GM23338 (cell line): Measurements from ENCODE around the gene ZCCHC2. TPM values are rescaled to one million over a fixed set of nuclear protein-coding genes. Genes with fewer than 3 reads are reported as not detected.

Experiments used
- ATAC-seq: fragments of 200-7000 bp; cut with Tn5 transposase; 3 replicates; pipeline ENCODE4 v1.9.1; 2020
- DNase-seq: peaks from one replicate; pipeline ENCODE4 v3.0.0-alpha.2; 2015; ENCODE audit warnings: low spot score
- H2AFZ ChIP-seq: fragments of 200-600 bp; sonication (generic); 2 replicates; pipeline ENCODE4 v1.8.0; 2016; ENCODE audit warnings: antibody characterized with exemption, mild to moderate bottlenecking, moderate library complexity
- H3F3A ChIP-seq: fragments of 200-600 bp; sonication (generic); replicated peaks from 2 replicates; pipeline ENCODE4 v1.8.0; 2017; ENCODE audit warnings: antibody characterized with exemption, mixed run types, low read depth
- H3K27ac ChIP-seq: fragments of 200-600 bp; sonication (generic); 2 replicates; pipeline ENCODE4 v1.6.1; 2016; ENCODE audit warnings: low read depth
- H3K27me3 ChIP-seq: fragments of 200-600 bp; sonication (generic); 2 replicates; pipeline ENCODE4 v1.8.0; 2016; ENCODE audit warnings: mild to moderate bottlenecking, mixed run types, moderate library complexity; ENCODE audit not compliant: insufficient read depth
- H3K36me3 ChIP-seq: fragments of 200-600 bp; sonication (generic); 2 replicates; pipeline ENCODE4 v1.8.0; 2016; ENCODE audit warnings: mild to moderate bottlenecking; ENCODE audit not compliant: insufficient read depth
- H3K4me1 ChIP-seq: fragments of 200-600 bp; sonication (generic); 2 replicates; pipeline ENCODE4 v1.8.0; 2016; ENCODE audit warnings: mild to moderate bottlenecking, moderate library complexity; ENCODE audit not compliant: insufficient read depth
- H3K4me2 ChIP-seq: fragments of 200-600 bp; sonication (generic); 2 replicates; pipeline ENCODE4 v1.7.1; 2017; ENCODE audit warnings: mixed run types
- H3K4me3 ChIP-seq: fragments of 200-600 bp; sonication (generic); 2 replicates; pipeline ENCODE4 v1.6.1; 2016; ENCODE audit warnings: mixed run types
- H3K79me2 ChIP-seq: fragments of 200-600 bp; sonication (generic); replicated peaks from 2 replicates; pipeline ENCODE4 v1.8.0; 2017; ENCODE audit warnings: mild to moderate bottlenecking; ENCODE audit not compliant: insufficient read depth
- H3K9me2 ChIP-seq: fragments of 200-600 bp; sonication (generic); 2 replicates; pipeline ENCODE4 v1.8.0; 2017; ENCODE audit not compliant: insufficient read depth
- H4K20me1 ChIP-seq: fragments of 200-600 bp; sonication (generic); replicated peaks from 2 replicates; pipeline ENCODE4 v1.8.0; 2017; ENCODE audit warnings: mild to moderate bottlenecking; ENCODE audit not compliant: insufficient read depth
- H3K27ac Mint-ChIP-seq: 2 replicates; pipeline ENCODE4 v1.8.0; 2020; ENCODE audit warnings: inconsistent platforms, mild to moderate bottlenecking, moderate library complexity, mixed read lengths
- H3K27me3 Mint-ChIP-seq: 3 replicates; pipeline ENCODE4 v1.8.0; 2022; ENCODE audit warnings: low read depth, mild to moderate bottlenecking, moderate library complexity, mixed read lengths, inconsistent platforms; ENCODE audit not compliant: insufficient read depth, poor library complexity
- H3K36me3 Mint-ChIP-seq: 3 replicates; pipeline ENCODE4 v1.8.0; 2021; ENCODE audit warnings: low read depth, mild to moderate bottlenecking, inconsistent platforms, moderate library complexity, mixed read lengths
- H3K4me1 Mint-ChIP-seq: 3 replicates; pipeline ENCODE4 v1.8.0; 2020; ENCODE audit warnings: mild to moderate bottlenecking, inconsistent platforms, mixed read lengths
- H3K4me3 Mint-ChIP-seq: 3 replicates; pipeline ENCODE4 v1.8.0; 2021; ENCODE audit warnings: moderate library complexity, mild to moderate bottlenecking, inconsistent platforms, mixed read lengths
- H3K9me3 Mint-ChIP-seq: 3 replicates; pipeline ENCODE4 v1.8.0; 2020; ENCODE audit warnings: moderate library complexity, mild to moderate bottlenecking, inconsistent platforms, mixed read lengths
- CREB1 ChIP-seq: fragments of 250-450 bp; sonication (Bioruptor Pico); IDR thresholded peaks from 2 replicates; pipeline ENCODE4 v1.5.0; 2020; ENCODE audit warnings: low read depth, mild to moderate bottlenecking, moderate library complexity
- ETS1 ChIP-seq: IDR thresholded peaks from 2 replicates; pipeline ENCODE4 v1.6.1; 2016; ENCODE audit warnings: antibody characterized with exemption
- EZH2 ChIP-seq: fragments of 200-600 bp; sonication (generic); IDR thresholded peaks from one replicate; pipeline ENCODE4 v1.8.0; 2017; ENCODE audit warnings: antibody characterized with exemption, mild to moderate bottlenecking, low read depth; ENCODE audit not compliant: unreplicated experiment
- EZH2phosphoT487 ChIP-seq: fragments of 200-600 bp; sonication (generic); IDR thresholded peaks from one replicate; pipeline ENCODE4 v1.8.1; 2018; ENCODE audit warnings: antibody characterized with exemption; ENCODE audit not compliant: unreplicated experiment
- NANOG ChIP-seq: IDR thresholded peaks from 2 replicates; pipeline ENCODE4 v1.6.1; 2016; ENCODE audit warnings: antibody characterized with exemption, borderline replicate concordance
- POLR2AphosphoS5 ChIP-seq: IDR thresholded peaks from 2 replicates; pipeline ENCODE4 v1.6.1; 2016; ENCODE audit warnings: antibody characterized with exemption, low read depth
- REST ChIP-seq: IDR thresholded peaks from one replicate; pipeline ENCODE4 v1.6.1; 2018; ENCODE audit warnings: antibody characterized with exemption; ENCODE audit not compliant: unreplicated experiment
- ZNF331 ChIP-seq: fragments of 250-450 bp; sonication (Bioruptor Pico); IDR thresholded peaks from 2 replicates; pipeline ENCODE4 v1.5.0; 2020; ENCODE audit warnings: low read depth, mild to moderate bottlenecking, moderate library complexity
- ZNF462 ChIP-seq: fragments of 250-450 bp; sonication (Bioruptor Pico); IDR thresholded peaks from 2 replicates; pipeline ENCODE4 v1.5.0; 2020; ENCODE audit warnings: mild to moderate bottlenecking, moderate library complexity
- polyA plus RNA-seq: library from polyadenylated mRNA; unstranded; fragments of >200 nt; fragmentation: Nextera tagmentation; extraction: Ambion mirVana; gene quantifications from 2 replicates; pipeline ENCODE4 v1.2.1, GENCODE V29; 2016
- total RNA-seq: library from RNA; depleted of rRNA; stranded (reverse); fragments of >200 nt; shearing (Covaris generic); gene quantifications from 2 replicates; pipeline ENCODE4 v1.2.3, GENCODE V29; 2014

The ZCCHC2 gene
- total and polyA plus RNA-seq, 2 experiments from 2014 or later, result 5.4 to 15.4 TPM

- no peaks in the 10 kb centered on the region for H3F3A ChIP-seq
- Mint-ChIP-seq H3K27me3 (no peaks in the 10 kb centered on the region), H3K9me3 (no peaks in the 10 kb centered on the region), H3K27ac (no peak overlapping the region), H3K36me3 (no peaks in the 10 kb centered on the region), H3K4me1 (no peaks in the 10 kb centered on the region), H3K4me3 (no peak overlapping the region)
- no peak overlapping the region for H3K4me2 ChIP-seq
- H3K36me3 ChIP-seq, result no peaks in the 10 kb centered on the region
- no peaks in the 10 kb centered on the region for H3K27me3 ChIP-seq
- H3K27ac ChIP-seq, result no peak overlapping the region
- no peaks in the 10 kb centered on the region for H3K9me2 ChIP-seq
- H3K79me2 ChIP-seq, result no peaks in the 10 kb centered on the region
- DNase-seq (no peak), ATAC-seq (no peak)
- no peaks in the 10 kb centered on the region for H3K4me1 ChIP-seq
- H4K20me1 ChIP-seq, result no peaks in the 10 kb centered on the region
- H2AFZ ChIP-seq, result no peak overlapping the region
- no peak overlapping the region for H3K4me3 ChIP-seq
- TF ChIP-seq CREB1 (CRISPR knock-in tag) (no peak), ZNF331 (CRISPR knock-in tag) (no peak)
Observed at GRCh38 chr18:62493033-62493862, 29.6 kb upstream of the ZCCHC2 start.

GRCh38 chr18:62494764-62495163 is 28.1 kb upstream of the ZCCHC2 start:
- Mint-ChIP-seq H3K27ac (no peak overlapping the region), H3K4me3 (no peak overlapping the region), H3K4me1 (no peaks in the 10 kb centered on the region; the same call in 2 of the 3 replicates), H3K36me3 (no peaks in the 10 kb centered on the region), H3K9me3 (no peaks in the 10 kb centered on the region), H3K27me3 (no peaks in the 10 kb centered on the region)
- no peaks in the 10 kb centered on the region for H3K9me2 ChIP-seq
- H4K20me1 ChIP-seq, result no peaks in the 10 kb centered on the region
- H3K79me2 ChIP-seq, result no peaks in the 10 kb centered on the region
- H3K4me2 ChIP-seq, result no peak overlapping the region
- H3F3A ChIP-seq, result no peaks in the 10 kb centered on the region
- H3K27me3 ChIP-seq, result no peaks in the 10 kb centered on the region
- H3K36me3 ChIP-seq, result no peaks in the 10 kb centered on the region
- no peak overlapping the region for H3K4me3 ChIP-seq
- H3K4me1 ChIP-seq, result no peaks in the 10 kb centered on the region
- ATAC-seq (no peak), DNase-seq (no peak)
- H3K27ac ChIP-seq, result no peak overlapping the region
- H2AFZ ChIP-seq, result no peak overlapping the region
- TF ChIP-seq EZH2, result no peak
- TF ChIP-seq ZNF462 (CRISPR knock-in tag), result no peak
- TF ChIP-seq EZH2phosphoT487, result no peak
- TF ChIP-seq ETS1, result no peak
- TF ChIP-seq REST, result no peak
- TF ChIP-seq CREB1 (CRISPR knock-in tag), result no peak
- TF ChIP-seq POLR2AphosphoS5, result no peak
- no peak for TF ChIP-seq NANOG
